ENCODE measurements around the gene GRK5.

Gene GRK5

GRCh38 chr10:119478111-119478802 lies 270.9 kb downstream of the GRK5 start:
- Histone ChIP-seq H3K4me3 (ENCODE audit: low read length) (no peak overlapping the region), H3K9ac (ENCODE audit: low read length) (no peak overlapping the region), H3K36me3 (ENCODE audit: control insufficient read depth, low read depth, low read length) (no peaks in the 10 kb centered on the region), H3K27ac (ENCODE audit: low read length) (no peak overlapping the region), H3K9me3 (ENCODE audit: control insufficient read depth, low read depth, low read length) (no peaks in the 10 kb centered on the region), H3K27me3 (ENCODE audit: control insufficient read depth, insufficient read depth, low read length) (peaks cover 93% of the 10 kb centered on the region), H3K4me1 (ENCODE audit: control insufficient read depth, low read depth, low read length) (no peaks in the 10 kb centered on the region)

GRCh38 chr10:119478811-119479341 lies 271.5 kb downstream of the GRK5 start:
- Histone ChIP-seq H3K9me3 (ENCODE audit: control insufficient read depth, low read depth, low read length) (no peaks in the 10 kb centered on the region), H3K36me3 (ENCODE audit: control insufficient read depth, low read depth, low read length) (no peaks in the 10 kb centered on the region), H3K9ac (ENCODE audit: low read length) (no peak overlapping the region), H3K4me1 (ENCODE audit: control insufficient read depth, low read depth, low read length) (no peaks in the 10 kb centered on the region), H3K4me3 (ENCODE audit: low read length) (no peak overlapping the region), H3K27me3 (ENCODE audit: control insufficient read depth, insufficient read depth, low read length) (peaks cover 98% of the 10 kb centered on the region), H3K27ac (ENCODE audit: low read length) (no peak overlapping the region)

- no peak overlapping the region for H3K4me3 ChIP-seq (ENCODE audit: low read length)
- H3K4me1 ChIP-seq (ENCODE audit: control insufficient read depth, low read depth, low read length), result no peaks in the 10 kb centered on the region
- no peaks in the 10 kb centered on the region for H3K9me3 ChIP-seq (ENCODE audit: control insufficient read depth, low read depth, low read length)
- H3K36me3 ChIP-seq (ENCODE audit: control insufficient read depth, low read depth, low read length), result no peaks in the 10 kb centered on the region
- H3K27me3 ChIP-seq (ENCODE audit: control insufficient read depth, insufficient read depth, low read length), result peaks cover 93% of the 10 kb centered on the region
- no peak overlapping the region for H3K9ac ChIP-seq (ENCODE audit: low read length)
- H3K27ac ChIP-seq (ENCODE audit: low read length), result no peak overlapping the region
Measured at GRCh38 chr10:119479532-119479931, 272.2 kb downstream of the GRK5 start.

GRCh38 chr10:119480667-119481066 lies 273.3 kb downstream of the GRK5 start:
- no peak overlapping the region for H3K27ac ChIP-seq (ENCODE audit: low read length)
- H3K9me3 ChIP-seq (ENCODE audit: control insufficient read depth, low read depth, low read length), result no peaks in the 10 kb centered on the region
- no peak overlapping the region for H3K4me3 ChIP-seq (ENCODE audit: low read length)
- no peak overlapping the region for H3K9ac ChIP-seq (ENCODE audit: low read length)
- peaks cover 82% of the 10 kb centered on the region for H3K27me3 ChIP-seq (ENCODE audit: control insufficient read depth, insufficient read depth, low read length)
- no peaks in the 10 kb centered on the region for H3K36me3 ChIP-seq (ENCODE audit: control insufficient read depth, low read depth, low read length)
- H3K4me1 ChIP-seq (ENCODE audit: control insufficient read depth, low read depth, low read length), result no peaks in the 10 kb centered on the region

GRCh38 chr10:119481781-119482426 lies 274.5 kb downstream of the GRK5 start:
- no peak overlapping the region for H3K4me3 ChIP-seq (ENCODE audit: low read length)
- no peaks in the 10 kb centered on the region for H3K36me3 ChIP-seq (ENCODE audit: control insufficient read depth, low read depth, low read length)
- no peaks in the 10 kb centered on the region for H3K9me3 ChIP-seq (ENCODE audit: control insufficient read depth, low read depth, low read length)
- no peak overlapping the region for H3K27ac ChIP-seq (ENCODE audit: low read length)
- no peak overlapping the region for H3K9ac ChIP-seq (ENCODE audit: low read length)
- no peaks in the 10 kb centered on the region for H3K4me1 ChIP-seq (ENCODE audit: control insufficient read depth, low read depth, low read length)
- peaks cover 69% of the 10 kb centered on the region for H3K27me3 ChIP-seq (ENCODE audit: control insufficient read depth, insufficient read depth, low read length)

GRCh38 chr10:119483001-119483400 lies 275.6 kb downstream of the GRK5 start:
- Histone ChIP-seq H3K9me3 (ENCODE audit: control insufficient read depth, low read depth, low read length) (no peaks in the 10 kb centered on the region), H3K4me1 (ENCODE audit: control insufficient read depth, low read depth, low read length) (no peaks in the 10 kb centered on the region), H3K27ac (ENCODE audit: low read length) (no peak overlapping the region), H3K27me3 (ENCODE audit: control insufficient read depth, insufficient read depth, low read length) (peaks cover 67% of the 10 kb centered on the region), H3K4me3 (ENCODE audit: low read length) (no peak overlapping the region), H3K36me3 (ENCODE audit: control insufficient read depth, low read depth, low read length) (no peaks in the 10 kb centered on the region), H3K9ac (ENCODE audit: low read length) (no peak overlapping the region)

GRCh38 chr10:119483839-119484238 lies 276.5 kb downstream of the GRK5 start:
- Histone ChIP-seq H3K36me3 (ENCODE audit: control insufficient read depth, low read depth, low read length) (no peaks in the 10 kb centered on the region), H3K9me3 (ENCODE audit: control insufficient read depth, low read depth, low read length) (no peaks in the 10 kb centered on the region), H3K4me3 (ENCODE audit: low read length) (no peak overlapping the region), H3K27ac (ENCODE audit: low read length) (no peak overlapping the region), H3K27me3 (ENCODE audit: control insufficient read depth, insufficient read depth, low read length) (peaks cover 59% of the 10 kb centered on the region), H3K4me1 (ENCODE audit: control insufficient read depth, low read depth, low read length) (no peaks in the 10 kb centered on the region), H3K9ac (ENCODE audit: low read length) (no peak overlapping the region)

- Histone ChIP-seq H3K4me1 (ENCODE audit: control insufficient read depth, low read depth, low read length) (no peaks in the 10 kb centered on the region), H3K27ac (ENCODE audit: low read length) (no peak overlapping the region), H3K36me3 (ENCODE audit: control insufficient read depth, low read depth, low read length) (no peaks in the 10 kb centered on the region)
Measured at GRCh38 chr10:119488675-119489074, 281.3 kb downstream of the GRK5 start.

GRCh38 chr10:119489991-119490326 lies 282.6 kb downstream of the GRK5 start:
- no peak overlapping the region for H3K9ac ChIP-seq (ENCODE audit: low read length)
- no peaks in the 10 kb centered on the region for H3K36me3 ChIP-seq (ENCODE audit: control insufficient read depth, low read depth, low read length)
- H3K9me3 ChIP-seq (ENCODE audit: control insufficient read depth, low read depth, low read length), result no peaks in the 10 kb centered on the region
- H3K4me3 ChIP-seq (ENCODE audit: low read length), result peak overlapping the region; percentile 62
- H3K27ac ChIP-seq (ENCODE audit: low read length), result no peak overlapping the region
- no peaks in the 10 kb centered on the region for H3K4me1 ChIP-seq (ENCODE audit: control insufficient read depth, low read depth, low read length)
- peaks cover 17% of the 10 kb centered on the region for H3K27me3 ChIP-seq (ENCODE audit: control insufficient read depth, insufficient read depth, low read length)

More at GRCh38 chr10:119488675-119489074, 281.3 kb downstream of the GRK5 start:
- Histone ChIP-seq H3K4me3 (ENCODE audit: low read length) (no peak overlapping the region), H3K9ac (ENCODE audit: low read length) (no peak overlapping the region), H3K27me3 (ENCODE audit: control insufficient read depth, insufficient read depth, low read length) (peaks cover 12% of the 10 kb centered on the region), H3K9me3 (ENCODE audit: control insufficient read depth, low read depth, low read length) (no peaks in the 10 kb centered on the region)

- no peaks in the 10 kb centered on the region for H3K9me3 ChIP-seq (ENCODE audit: control insufficient read depth, low read depth, low read length)
- peaks cover 20% of the 10 kb centered on the region for H3K27me3 ChIP-seq (ENCODE audit: control insufficient read depth, insufficient read depth, low read length)
- H3K9ac ChIP-seq (ENCODE audit: low read length), result no peak overlapping the region
- no peak overlapping the region for H3K27ac ChIP-seq (ENCODE audit: low read length)
- H3K4me3 ChIP-seq (ENCODE audit: low read length), result no peak overlapping the region
- no peaks in the 10 kb centered on the region for H3K36me3 ChIP-seq (ENCODE audit: control insufficient read depth, low read depth, low read length)
- H3K4me1 ChIP-seq (ENCODE audit: control insufficient read depth, low read depth, low read length), result peaks cover 3% of the 10 kb centered on the region
Measured at GRCh38 chr10:119491966-119492757, 284.8 kb downstream of the GRK5 start.

GRCh38 chr10:119493155-119493554 lies 285.8 kb downstream of the GRK5 start:
- Histone ChIP-seq H3K4me1 (ENCODE audit: control insufficient read depth, low read depth, low read length) (peaks cover 3% of the 10 kb centered on the region), H3K9ac (ENCODE audit: low read length) (no peak overlapping the region), H3K36me3 (ENCODE audit: control insufficient read depth, low read depth, low read length) (no peaks in the 10 kb centered on the region), H3K27ac (ENCODE audit: low read length) (no peak overlapping the region), H3K4me3 (ENCODE audit: low read length) (no peak overlapping the region), H3K27me3 (ENCODE audit: control insufficient read depth, insufficient read depth, low read length) (peaks cover 12% of the 10 kb centered on the region), H3K9me3 (ENCODE audit: control insufficient read depth, low read depth, low read length) (no peaks in the 10 kb centered on the region)
